IMR-90 (cell line): Measurements from ENCODE around the gene RAB11FIP3. TPM values are rescaled to one million over a fixed set of nuclear protein-coding genes. Genes with fewer than 3 reads are reported as not detected.

ENCODE experiments used
- ATAC-seq: fragments of 200-7000 bp; cut with Tn5 transposase; 2 replicates; pipeline ENCODE4 v1.9.1; 2020; ENCODE audit warnings: low read depth, mild to moderate bottlenecking, moderate library complexity
- BruUV-seq: library from RNA; stranded (reverse); fragments of 400-500 nt; replicated peaks from 2 replicates; lab custom pipeline; 2021; lab: Mats Ljungman, UMichigan
- CTCF ChIA-PET: fragments of 300-600 bp; formaldehyde crosslinking; extraction: SDS; loops from one replicate; lab custom pipeline; 2021; ENCODE audit warnings: antibody characterized with exemption; lab: Yijun Ruan, JAX
- POLR2A ChIA-PET: fragments of 300-600 bp; sonication (Branson Sonifier 250); formaldehyde crosslinking; loops from one replicate; lab custom pipeline; 2022; ENCODE audit warnings: antibody characterized with exemption; ENCODE audit not compliant: unreplicated experiment; lab: Charles Lee
- DNase-seq: peaks from one replicate; pipeline ENCODE4 v3.0.0; 2013
- H2AFZ ChIP-seq: replicated peaks from 2 replicates; pipeline ENCODE3; 2013; ENCODE audit warnings: low read length, mild to moderate bottlenecking; ENCODE audit not compliant: poor library complexity
- H2AK5ac ChIP-seq: 2 replicates; pipeline ENCODE4 v1.6.1; 2013; ENCODE audit warnings: low read depth, low read length, inconsistent platforms
- H2AK9ac ChIP-seq: replicated peaks from 2 replicates; pipeline ENCODE3; 2013; ENCODE audit warnings: mild to moderate bottlenecking, low read depth, low read length, moderate library complexity; ENCODE audit not compliant: poor library complexity
- H2BK120ac ChIP-seq: 2 replicates; pipeline ENCODE4 v1.6.1; 2013; ENCODE audit warnings: low read depth, low read length, inconsistent platforms
- H2BK15ac ChIP-seq: 3 replicates; pipeline ENCODE4 v1.6.1; 2013; ENCODE audit warnings: low read depth, low read length, inconsistent platforms
- H2BK20ac ChIP-seq: 2 replicates; pipeline ENCODE4 v1.6.1; 2013; ENCODE audit warnings: low read depth, mild to moderate bottlenecking, inconsistent platforms, low read length, moderate library complexity
- H2BK5ac ChIP-seq: 2 replicates; pipeline ENCODE4 v1.6.1; 2013; ENCODE audit warnings: mild to moderate bottlenecking, low read depth, low read length, inconsistent platforms; ENCODE audit not compliant: poor library complexity, severe bottlenecking
- H3K14ac ChIP-seq: replicated peaks from 2 replicates; pipeline ENCODE4 v1.6.1; 2013; ENCODE audit warnings: low read depth, low read length, inconsistent platforms
- H3K18ac ChIP-seq: 2 replicates; pipeline ENCODE4 v1.6.1; 2013; ENCODE audit warnings: low read depth, low read length, control low read depth
- H3K23ac ChIP-seq: 2 replicates; pipeline ENCODE4 v1.6.1; 2013; ENCODE audit warnings: low read depth, low read length, inconsistent platforms
- H3K27ac ChIP-seq: 2 replicates; pipeline ENCODE4 v1.5.1; 2013; ENCODE audit warnings: mild to moderate bottlenecking, control low read depth, low read length; ENCODE audit not compliant: insufficient read depth
- H3K27me3 ChIP-seq: 2 replicates; pipeline ENCODE4 v1.6.1; 2013; ENCODE audit warnings: low read length; ENCODE audit not compliant: control insufficient read depth, insufficient read depth
- H3K36me3 ChIP-seq: 2 replicates; pipeline ENCODE4 v1.6.1; 2013; ENCODE audit warnings: low read length, mixed read lengths; ENCODE audit not compliant: control insufficient read depth, insufficient read depth
- H3K4ac ChIP-seq: 2 replicates; pipeline ENCODE4 v1.6.1; 2013; ENCODE audit warnings: low read depth, low read length, inconsistent platforms
- H3K4me1 ChIP-seq: 2 replicates; pipeline ENCODE4 v1.6.1; 2013; ENCODE audit warnings: low read length, mixed read lengths; ENCODE audit not compliant: control insufficient read depth, insufficient read depth
- H3K4me2 ChIP-seq: 2 replicates; pipeline ENCODE4 v1.6.1; 2013; ENCODE audit warnings: low read depth, mild to moderate bottlenecking, control low read depth, low read length, moderate library complexity
- H3K4me3 ChIP-seq: 2 replicates; pipeline ENCODE4 v1.5.1; 2013; ENCODE audit warnings: low read depth, mild to moderate bottlenecking, control low read depth, low read length, moderate library complexity; ENCODE audit not compliant: insufficient read depth
- H3K56ac ChIP-seq: 2 replicates; pipeline ENCODE4 v1.6.1; 2013; ENCODE audit warnings: low read length, inconsistent platforms; ENCODE audit not compliant: insufficient read depth; ENCODE audit errors: extremely low read depth
- H3K79me1 ChIP-seq, 2 experiments: 2 replicates each; pipeline ENCODE4 v1.6.1; 2013; ENCODE audit warnings: low read length in 2 of 2, inconsistent platforms in 1 of 2, low read depth in 1 of 2
- H3K9ac ChIP-seq: 2 replicates; pipeline ENCODE4 v1.6.1; 2013; ENCODE audit warnings: low read depth, low read length, control low read depth
- H3K9me1 ChIP-seq: 2 replicates; pipeline ENCODE4 v1.6.1; 2013; ENCODE audit warnings: low read length, inconsistent platforms; ENCODE audit not compliant: insufficient read depth
- H3K9me3 ChIP-seq: 2 replicates; pipeline ENCODE4 v1.6.1; 2013; ENCODE audit warnings: low read length; ENCODE audit not compliant: control insufficient read depth, insufficient read depth
- H4K20me1 ChIP-seq: 2 replicates; pipeline ENCODE4 v1.6.1; 2013; ENCODE audit warnings: low read length, inconsistent platforms; ENCODE audit not compliant: insufficient read depth
- H4K5ac ChIP-seq: 2 replicates; pipeline ENCODE4 v1.6.1; 2013; ENCODE audit warnings: mild to moderate bottlenecking, low read depth, low read length, control low read depth
- H4K8ac ChIP-seq, 2 experiments: 2 replicates each; pipeline ENCODE4 v1.6.1; 2013; ENCODE audit warnings: low read depth in 2 of 2, low read length in 2 of 2, control low read depth in 1 of 2, inconsistent platforms in 1 of 2
- H4K91ac ChIP-seq: 2 replicates; pipeline ENCODE4 v1.6.1; 2013; ENCODE audit warnings: low read depth, low read length, inconsistent platforms; ENCODE audit not compliant: insufficient read depth
- BHLHE40 ChIP-seq: fragments of 150-350 bp; IDR thresholded peaks from 2 replicates; pipeline ENCODE4 v1.6.1; 2016; ENCODE audit warnings: mild to moderate bottlenecking, low read depth, low read length
- CEBPB ChIP-seq: IDR thresholded peaks from 2 replicates; pipeline ENCODE4 v1.6.1; 2012; ENCODE audit warnings: low read depth, low read length, improper control_type of control experiment
- CHD1 ChIP-seq: IDR thresholded peaks from 2 replicates; pipeline ENCODE4 v1.6.1; 2012; ENCODE audit warnings: low read depth, low read length, improper control_type of control experiment
- CTCF ChIP-seq: conservative IDR thresholded peaks from 2 replicates; pipeline ENCODE4 v1.5.1; 2012; ENCODE audit warnings: mild to moderate bottlenecking, low read depth, low read length, improper control_type of control experiment
- ELK1 ChIP-seq: fragments of 150-350 bp; IDR thresholded peaks from 2 replicates; pipeline ENCODE4 v1.6.1; 2016; ENCODE audit warnings: low read depth, mild to moderate bottlenecking, low read length, moderate library complexity, borderline replicate concordance
- FOS ChIP-seq: fragments of 150-350 bp; IDR thresholded peaks from 2 replicates; pipeline ENCODE4 v1.6.1; 2016; ENCODE audit warnings: low read depth, low read length
- MAFK ChIP-seq: IDR thresholded peaks from 2 replicates; pipeline ENCODE4 v1.6.1; 2012; ENCODE audit warnings: low read depth, low read length, improper control_type of control experiment
- MAZ ChIP-seq: IDR thresholded peaks from 2 replicates; pipeline ENCODE4 v1.6.1; 2012; ENCODE audit warnings: low read depth, mild to moderate bottlenecking, low read length, improper control_type of control experiment, moderate library complexity, borderline replicate concordance
- MXI1 ChIP-seq: IDR thresholded peaks from 2 replicates; pipeline ENCODE4 v1.6.1; 2012; ENCODE audit warnings: low read depth, mild to moderate bottlenecking, low read length, moderate library complexity, borderline replicate concordance
- NFE2L2 ChIP-seq: fragments of 150-350 bp; IDR thresholded peaks from 2 replicates; pipeline ENCODE4 v1.6.1; 2016; ENCODE audit warnings: low read depth, mild to moderate bottlenecking, low read length
- POLR2A ChIP-seq: IDR thresholded peaks from 2 replicates; pipeline ENCODE4 v1.6.1; 2012; ENCODE audit warnings: mild to moderate bottlenecking, low read depth, low read length
- RAD21 ChIP-seq: IDR thresholded peaks from 2 replicates; pipeline ENCODE4 v1.6.1; 2012; ENCODE audit warnings: low read length, improper control_type of control experiment
- RCOR1 ChIP-seq: IDR thresholded peaks from 2 replicates; pipeline ENCODE4 v1.6.1; 2012; ENCODE audit warnings: mild to moderate bottlenecking, low read length, improper control_type of control experiment; ENCODE audit not compliant: insufficient replicate concordance
- RFX5 ChIP-seq: IDR thresholded peaks from 2 replicates; pipeline ENCODE4 v1.8.0; 2012; ENCODE audit warnings: low read depth, mild to moderate bottlenecking, low read length, moderate library complexity
- SMC3 ChIP-seq: fragments of 150-350 bp; IDR thresholded peaks from 2 replicates; pipeline ENCODE4 v1.6.1; 2016; ENCODE audit warnings: low read depth, mild to moderate bottlenecking, antibody characterized with exemption, low read length, moderate library complexity
- USF2 ChIP-seq: fragments of 150-350 bp; IDR thresholded peaks from 2 replicates; pipeline ENCODE4 v1.6.1; 2017; ENCODE audit warnings: mild to moderate bottlenecking, antibody characterized with exemption, low read length, low read depth
- WGBS, 2 experiments: methylation state at CpG; one replicate each; pipeline versions ENCODE4 v1.1.5 to v1.1.7; 2013; ENCODE audit warnings: missing lambda C conversion rate in 2 of 2; ENCODE audit not compliant: insufficient read length in 1 of 2; ENCODE audit errors: extremely low coverage in 2 of 2; 5-methylcytosine and 5-hydroxymethylcytosine counted together
- dilution Hi-C: fragments of 300-500 bp; cut with HindIII; formaldehyde crosslinking; loops from one replicate; pipeline ENCODE4 v1.14.3; 2018; ENCODE audit warnings: low sequenced_read_pairs; ENCODE audit not compliant: unreplicated experiment
- in situ Hi-C: fragments of 300-500 bp; cut with MboI; formaldehyde crosslinking; loops from 3 replicates; pipeline ENCODE4 v1.14.3; 2019; ENCODE audit warnings: low sequenced_read_pairs, inconsistent platforms, mixed read lengths
- intact Hi-C: fragments of 100-400 bp; cut with micrococcal nuclease; formaldehyde crosslinking; loops from 2 replicates; pipeline ENCODE4 v1.10.0; 2022
- polyA plus RNA-seq, 3 experiments: library from polyadenylated mRNA; depleted of rRNA; stranded (reverse); fragments of >200 nt; gene quantifications; 2 replicates each; pipeline ENCODE4 v1.2.3, GENCODE V29; 2012; ENCODE audit warnings: low replicate concordance in 1 of 3
- total RNA-seq: library from RNA; depleted of rRNA; stranded (reverse); fragments of >200 nt; gene quantifications from 2 replicates; pipeline ENCODE4 v1.2.3, GENCODE V29; 2012

Gene RAB11FIP3
- total and polyA plus RNA-seq, 2 of the 4 experiments (the other 2 are of a cell fraction) = 7.5 to 22.5 TPM

GRCh38 chr16:533391-534123 lies 108.1 kb downstream of the RAB11FIP3 start:
- Histone ChIP-seq H3K14ac (no peak overlapping the region), H4K8ac (no peak overlapping the region), H3K27me3 (no peaks in the 10 kb centered on the region), H2BK15ac (no peak overlapping the region), H2BK5ac (no peak overlapping the region), H3K23ac (no peak overlapping the region), H2AFZ (no peak overlapping the region), H3K56ac (no peak overlapping the region), H2BK120ac (no peak overlapping the region), H3K9me1 (peaks cover 8% of the 10 kb centered on the region; the same call in 1 of the 2 replicates), H4K91ac (no peak overlapping the region), H2BK20ac (no peak overlapping the region), H2AK5ac (no peak overlapping the region), H4K20me1 (peaks cover 72% of the 10 kb centered on the region), H2AK9ac (no peak overlapping the region), H3K18ac (no peak overlapping the region), H3K9me3 (no peaks in the 10 kb centered on the region), H3K4me1 (peaks cover 14% of the 10 kb centered on the region), H3K27ac (no peak overlapping the region), H3K79me1 (peaks cover 7 to 71% of the 10 kb centered on the region in 2 experiments; a peak in 3 of 4 replicates), H3K4me3 (no peak overlapping the region), H3K36me3 (peaks cover 15% of the 10 kb centered on the region; the same call in 1 of the 2 replicates), H3K4ac (no peak overlapping the region), H4K5ac (no peak overlapping the region), H3K4me2 (no peak overlapping the region), H3K9ac (no peak overlapping the region)
- dilution Hi-C loops = no loop called here
- ChIA-PET POLR2A (no interaction called here), CTCF (no interaction called here)
- DNase-seq (no peak), ATAC-seq (no peak)
- in situ Hi-C loops = no loop called here
- 83% methylated on average over 29 of the region's 30 CpGs; no CpG with 5 or more reads in 1 of the 2 experiments for WGBS, 2 experiments
- TF ChIP-seq CTCF (no peak), BHLHE40 (no peak), RAD21 (no peak), SMC3 (no peak), NFE2L2 (no peak), RCOR1 (no peak), POLR2A (no peak), MXI1 (no peak), MAFK (no peak), ELK1 (no peak), USF2 (no peak), CHD1 (no peak), RFX5 (no peak), FOS (no peak), CEBPB (no peak), MAZ (no peak)
- intact Hi-C loops = no loop called here
- no TSS peak for BruUV-seq
